Skeletal muscle tissue (tissue), 4 donors: Measurements from ENCODE around the gene DGKI. TPM values are rescaled to one million over a fixed set of nuclear protein-coding genes. Genes with fewer than 3 reads are reported as not detected.

ENCODE experiments used
- H3K27ac ChIP-seq: one replicate; pipeline ENCODE4 v1.7.0; 2013; ENCODE audit warnings: mild to moderate bottlenecking, low read depth, low read length, inconsistent platforms
- H3K27me3 ChIP-seq, 3 donors: one replicate each; pipeline ENCODE4 v1.7.0; 2013; ENCODE audit warnings: low read length in 3 of 3; ENCODE audit not compliant: control insufficient read depth in 3 of 3, insufficient read depth in 3 of 3
- H3K36me3 ChIP-seq, 3 donors: one replicate each; pipeline ENCODE4 v1.7.0; 2013; ENCODE audit warnings: low read length in 3 of 3; ENCODE audit not compliant: control insufficient read depth in 3 of 3, insufficient read depth in 3 of 3
- H3K4me1 ChIP-seq, 3 donors: one replicate each; pipeline ENCODE4 v1.7.0; 2013; ENCODE audit warnings: low read length in 3 of 3, mild to moderate bottlenecking in 3 of 3; ENCODE audit not compliant: control insufficient read depth in 3 of 3, insufficient read depth in 3 of 3
- H3K4me3 ChIP-seq, 3 donors: one replicate each; pipeline ENCODE4 v1.7.0; 2013; ENCODE audit warnings: low read length in 3 of 3
- H3K9ac ChIP-seq, 3 donors: one replicate each; pipeline ENCODE4 v1.7.0; 2013; ENCODE audit warnings: low read length in 3 of 3, mild to moderate bottlenecking in 3 of 3, moderate library complexity in 2 of 3, low read depth in 1 of 3
- H3K9me3 ChIP-seq, 3 donors: one replicate each; pipeline ENCODE4 v1.7.0; 2013; ENCODE audit warnings: low read length in 3 of 3; ENCODE audit not compliant: control insufficient read depth in 3 of 3
- total RNA-seq: library from RNA; depleted of rRNA; stranded (reverse); fragments of >200 nt; gene quantifications from one replicate; pipeline ENCODE4 v1.2.3, GENCODE V29; 2014
- donor health status: Osteomylitis.

DGKI gene
- total RNA-seq, 1 donor from 2014 or later: 1.0 TPM

GRCh38 chr7:137882806-137883205 lies 36.0 kb upstream of the DGKI start:
- no peak overlapping the region for H3K4me3 ChIP-seq
- H3K9ac ChIP-seq: no peak overlapping the region
- peak overlapping the region; percentile 69 for H3K27ac ChIP-seq
- peaks cover 18 to 43% (median 24%) of the 10 kb centered on the region in 3 donors for H3K36me3 ChIP-seq
- no peaks in the 10 kb centered on the region for H3K27me3 ChIP-seq
- peaks cover 0 to 3% (median 0%) of the 10 kb centered on the region in 3 donors for H3K9me3 ChIP-seq
- H3K4me1 ChIP-seq: peaks cover 24 to 35% (median 33%) of the 10 kb centered on the region in 3 donors

- Histone ChIP-seq H3K4me3 (no peak overlapping the region), H3K9me3 (peaks cover 0 to 3% (median 0%) of the 10 kb centered on the region in 3 donors), H3K36me3 (peaks cover 18 to 43% (median 24%) of the 10 kb centered on the region in 3 donors), H3K27me3 (no peaks in the 10 kb centered on the region), H3K9ac (no peak overlapping the region), H3K4me1 (peaks cover 29 to 40% (median 37%) of the 10 kb centered on the region in 3 donors), H3K27ac (peak overlapping the region; percentile 69)
These were observed 35.5 kb upstream of the DGKI start for GRCh38 chr7:137882261-137882668.

- H3K27me3 ChIP-seq: no peaks in the 10 kb centered on the region
- peaks cover 18 to 43% (median 24%) of the 10 kb centered on the region in 3 donors for H3K36me3 ChIP-seq
- H3K4me3 ChIP-seq: no peak overlapping the region
- peak overlapping the region; percentile 69 for H3K27ac ChIP-seq
- peaks cover 0 to 3% (median 0%) of the 10 kb centered on the region in 3 donors for H3K9me3 ChIP-seq
- no peak overlapping the region for H3K9ac ChIP-seq
- H3K4me1 ChIP-seq: peaks cover 32 to 41% (median 38%) of the 10 kb centered on the region in 3 donors
These were observed 35.0 kb upstream of the DGKI start for GRCh38 chr7:137881607-137882260.

GRCh38 chr7:137880432-137880831 lies 33.7 kb upstream of the DGKI start:
- Histone ChIP-seq H3K9me3 (peaks cover 0 to 3% (median 0%) of the 10 kb centered on the region in 3 donors), H3K9ac (no peak overlapping the region), H3K36me3 (peaks cover 18 to 43% (median 30%) of the 10 kb centered on the region in 3 donors), H3K4me3 (no peak overlapping the region), H3K27ac (peak overlapping the region; percentile 75), H3K4me1 (peaks cover 37 to 43% (median 41%) of the 10 kb centered on the region in 3 donors), H3K27me3 (no peaks in the 10 kb centered on the region)

GRCh38 chr7:137879357-137880158 lies 32.8 kb upstream of the DGKI start:
- no peak overlapping the region for H3K4me3 ChIP-seq
- H3K4me1 ChIP-seq: peaks cover 45 to 49% (median 47%) of the 10 kb centered on the region in 3 donors
- peaks cover 11 to 35% (median 26%) of the 10 kb centered on the region in 3 donors for H3K36me3 ChIP-seq
- no peaks in the 10 kb centered on the region for H3K27me3 ChIP-seq
- H3K9ac ChIP-seq: peak overlapping the region in 1 of 3 donors; percentile 11
- peak overlapping the region; percentile 75 for H3K27ac ChIP-seq
- H3K9me3 ChIP-seq: peaks cover 0 to 3% (median 0%) of the 10 kb centered on the region in 3 donors

GRCh38 chr7:137878333-137878961 lies 31.7 kb upstream of the DGKI start:
- Histone ChIP-seq H3K27ac (peak overlapping the region; percentile 75), H3K9ac (peak overlapping the region in 2 of 3 donors; percentile 4 to 17), H3K4me3 (peak overlapping the region in 1 of 3 donors; percentile 39), H3K36me3 (peaks cover 11 to 30% (median 26%) of the 10 kb centered on the region in 3 donors), H3K27me3 (no peaks in the 10 kb centered on the region), H3K4me1 (peaks cover 54 to 59% (median 56%) of the 10 kb centered on the region in 3 donors), H3K9me3 (peaks cover 0 to 3% (median 0%) of the 10 kb centered on the region in 3 donors)

GRCh38 chr7:137877027-137877675 lies 30.4 kb upstream of the DGKI start:
- H3K4me1 ChIP-seq: peaks cover 47 to 64% (median 62%) of the 10 kb centered on the region in 3 donors
- H3K9me3 ChIP-seq: peaks cover 0 to 3% (median 0%) of the 10 kb centered on the region in 3 donors
- H3K9ac ChIP-seq: no peak overlapping the region
- no peak overlapping the region for H3K4me3 ChIP-seq
- no peaks in the 10 kb centered on the region for H3K27me3 ChIP-seq
- H3K27ac ChIP-seq: peak overlapping the region; percentile 75
- peaks cover 9 to 26% (median 25%) of the 10 kb centered on the region in 3 donors for H3K36me3 ChIP-seq

- Histone ChIP-seq H3K9ac (no peak overlapping the region), H3K4me3 (no peak overlapping the region), H3K27ac (peak overlapping the region; percentile 66), H3K9me3 (no peaks in the 10 kb centered on the region), H3K4me1 (peaks cover 50 to 72% (median 70%) of the 10 kb centered on the region in 3 donors), H3K36me3 (peaks cover 0 to 16% (median 14%) of the 10 kb centered on the region in 3 donors), H3K27me3 (no peaks in the 10 kb centered on the region)
These were observed 29.0 kb upstream of the DGKI start for GRCh38 chr7:137875746-137876145.

- H3K27me3 ChIP-seq: no peaks in the 10 kb centered on the region
- H3K9ac ChIP-seq: peak overlapping the region in 1 of 3 donors; percentile 8
- no peaks in the 10 kb centered on the region for H3K9me3 ChIP-seq
- no peak overlapping the region for H3K4me3 ChIP-seq
- H3K36me3 ChIP-seq: peaks cover 0 to 10% (median 3%) of the 10 kb centered on the region in 3 donors
- H3K4me1 ChIP-seq: peaks cover 42 to 65% (median 62%) of the 10 kb centered on the region in 3 donors
- peak overlapping the region; percentile 66 for H3K27ac ChIP-seq
These were observed 27.4 kb upstream of the DGKI start for GRCh38 chr7:137873979-137874777.
